ENCODE data around the gene FAM228A.

Gene FAM228A

DNA sequence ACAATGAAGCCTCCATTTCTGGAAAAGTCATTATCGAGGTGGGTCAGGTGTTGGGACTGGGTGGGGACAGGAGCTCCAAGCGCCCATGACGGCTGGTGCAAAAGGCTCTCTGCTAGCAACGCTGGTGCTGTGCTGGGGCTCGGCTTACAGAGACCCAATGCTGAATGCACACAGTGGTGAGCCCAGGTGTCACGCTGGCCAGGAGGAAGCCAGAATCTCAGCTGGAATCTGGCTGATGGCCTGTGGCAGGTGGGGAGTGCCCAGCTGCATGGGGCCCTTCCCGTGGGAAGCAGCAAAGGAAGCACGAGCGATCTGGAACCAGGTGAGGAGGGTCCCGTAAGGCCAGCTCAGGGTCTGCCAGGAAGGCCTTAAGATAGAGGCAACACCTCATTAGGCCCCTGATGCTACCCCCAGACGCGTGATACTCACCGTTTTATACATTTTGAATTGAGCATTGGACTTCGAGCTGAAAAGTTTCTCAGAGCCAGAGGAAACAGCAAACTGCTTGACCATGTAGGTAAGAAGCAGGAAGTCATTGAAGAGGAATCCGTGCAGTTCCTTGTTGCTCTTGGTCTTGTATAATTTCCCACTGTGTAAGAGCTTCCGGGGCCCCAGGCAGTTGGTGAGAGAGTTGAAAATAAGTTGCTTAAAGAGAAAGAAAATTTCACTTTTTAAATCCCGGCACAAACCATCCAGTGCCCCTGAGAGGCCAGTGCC is 34.7 kb downstream of the FAM228A start:
- no peak overlapping the region for H3K27ac ChIP-seq
- H3K9me3 ChIP-seq (ENCODE audit: severe bottlenecking): no peaks in the 10 kb centered on the region
- no peak for DNase-seq
- no peak for TF ChIP-seq CTCF (IDR thresholded peaks at IDR 0.05; ENCODE audit: low read depth, low read length)
- no peaks in the 10 kb centered on the region for H3K27me3 ChIP-seq (ENCODE audit: insufficient read depth, low read depth, severe bottlenecking)
- H3K36me3 ChIP-seq: peaks cover 3% of the 10 kb centered on the region
- H3K4me3 ChIP-seq (ENCODE audit: low read depth, low read length): no peak overlapping the region

GRCh38 chr2:24210106-24210455 is 35.2 kb downstream of the FAM228A start:
- no peak for TF ChIP-seq CTCF (IDR thresholded peaks at IDR 0.05; ENCODE audit: low read depth, low read length)
- DNase-seq: no peak
- Histone ChIP-seq H3K27ac (no peak overlapping the region), H3K36me3 (peaks cover 3% of the 10 kb centered on the region), H3K27me3 (ENCODE audit: insufficient read depth, low read depth, severe bottlenecking) (no peaks in the 10 kb centered on the region), H3K9me3 (ENCODE audit: severe bottlenecking) (no peaks in the 10 kb centered on the region), H3K4me3 (ENCODE audit: low read depth, low read length) (no peak overlapping the region)

DNA sequence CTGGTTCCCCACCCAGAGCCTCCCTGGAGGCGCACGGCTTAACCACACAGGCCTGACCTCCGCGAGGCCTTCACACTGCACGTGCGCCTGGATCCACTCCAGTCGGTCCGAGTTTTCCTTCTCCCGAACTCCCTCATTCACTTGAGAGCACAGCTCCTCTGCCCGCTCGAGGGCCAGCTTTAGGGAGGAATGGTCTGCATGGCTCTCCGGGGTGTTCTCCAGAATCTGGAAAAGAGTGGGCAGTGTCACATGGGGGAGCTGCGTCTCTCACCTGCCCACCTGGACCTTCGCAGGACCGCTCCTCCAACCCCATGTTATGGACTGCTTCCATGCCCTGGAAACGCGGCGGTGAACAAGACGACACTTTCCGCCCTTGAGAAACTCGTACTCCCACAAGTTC is 35.9 kb downstream of the FAM228A start:
- Histone ChIP-seq H3K4me3 (ENCODE audit: low read depth, low read length) (no peak overlapping the region), H3K27me3 (ENCODE audit: insufficient read depth, low read depth, severe bottlenecking) (no peaks in the 10 kb centered on the region), H3K9me3 (ENCODE audit: severe bottlenecking) (no peaks in the 10 kb centered on the region), H3K27ac (no peak overlapping the region), H3K36me3 (peaks cover 3% of the 10 kb centered on the region)
- TF ChIP-seq CTCF (IDR thresholded peaks at IDR 0.05; ENCODE audit: low read depth, low read length): no peak
- no peak for DNase-seq

DNA sequence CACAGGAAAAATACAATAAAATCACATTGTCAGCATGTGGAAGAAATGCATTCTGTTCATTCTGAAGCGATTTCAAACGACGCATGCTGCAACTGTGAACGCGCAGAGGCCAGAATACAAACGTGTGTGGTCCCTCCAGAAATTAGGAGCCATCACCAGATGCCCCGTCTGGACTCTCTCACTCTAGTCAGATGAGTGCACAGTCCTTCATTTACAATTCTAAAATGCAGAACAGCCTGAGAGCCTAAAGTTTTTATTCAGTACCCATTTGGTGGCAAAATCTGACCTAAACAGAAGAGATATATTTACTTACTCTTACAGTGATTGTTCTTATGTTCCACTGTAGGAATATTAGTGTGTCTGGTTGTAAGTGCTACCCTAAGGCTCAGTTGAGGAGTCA is 36.6 kb downstream of the FAM228A start:
- no peak overlapping the region for H3K27ac ChIP-seq
- H3K36me3 ChIP-seq: peaks cover 3% of the 10 kb centered on the region
- TF ChIP-seq CTCF (IDR thresholded peaks at IDR 0.05; ENCODE audit: low read depth, low read length): no peak
- H3K27me3 ChIP-seq (ENCODE audit: insufficient read depth, low read depth, severe bottlenecking): no peaks in the 10 kb centered on the region
- H3K9me3 ChIP-seq (ENCODE audit: severe bottlenecking): no peaks in the 10 kb centered on the region
- no peak overlapping the region for H3K4me3 ChIP-seq (ENCODE audit: low read depth, low read length)
- DNase-seq: no peak

GRCh38 chr2:24214880-24215279 is 40.0 kb downstream of the FAM228A start:
- H3K36me3 ChIP-seq: peaks cover 4% of the 10 kb centered on the region; the same call in 1 of the 2 replicates
- no peak overlapping the region for H3K27ac ChIP-seq
- no peaks in the 10 kb centered on the region for H3K27me3 ChIP-seq (ENCODE audit: insufficient read depth, low read depth, severe bottlenecking)
- no peak for DNase-seq
- no peaks in the 10 kb centered on the region for H3K9me3 ChIP-seq (ENCODE audit: severe bottlenecking)
- no peak overlapping the region for H3K4me3 ChIP-seq (ENCODE audit: low read depth, low read length)
- no peak for TF ChIP-seq CTCF (IDR thresholded peaks at IDR 0.05; ENCODE audit: low read depth, low read length)
